ENCODE data around the gene PRM1. TPM values are rescaled to one million over a fixed set of nuclear protein-coding genes. Genes with fewer than 3 reads are reported as not detected.

PRM1 gene
- total RNA-seq, 2 experiments from 2014 or later = not detected

DNA sequence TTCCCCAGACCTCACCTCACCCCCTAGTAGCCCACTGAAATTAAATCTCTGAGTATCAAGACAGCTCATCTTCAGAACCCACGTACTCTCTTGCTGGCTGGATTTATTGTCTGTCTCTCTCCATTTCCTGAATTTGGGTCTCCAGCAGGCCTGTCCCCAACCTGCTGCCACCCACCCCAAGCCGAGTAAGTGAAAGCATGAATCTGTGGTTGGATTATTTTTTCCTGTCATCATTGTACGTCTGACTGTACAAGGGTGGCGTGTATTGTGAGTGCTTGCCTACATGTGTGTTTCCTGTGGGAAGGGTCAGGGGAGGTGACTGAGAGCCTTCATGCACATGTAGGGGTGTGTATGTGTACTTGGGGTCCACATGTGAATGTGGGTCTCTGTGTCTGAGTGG lies 17.4 kb downstream of the PRM1 start:
- peak overlapping the region; percentile 43 for H3K4me2 ChIP-seq (ENCODE audit: low read length)
- DNase-seq (ENCODE audit: low spot score) = no peak
- BruUV-seq (replicated peaks) = no TSS peak
- H3K79me2 ChIP-seq (ENCODE audit: insufficient read depth, low read depth, low read length) = no peaks in the 10 kb centered on the region
- H3K9me3 ChIP-seq (ENCODE audit: low read length) = no peaks in the 10 kb centered on the region
- intact Hi-C loops (cut with micrococcal nuclease; ENCODE audit: unreplicated experiment) = no loop called here
- CTCF ChIA-PET (ENCODE audit: unreplicated experiment) = no interaction called here
- H3K4me1 ChIP-seq (ENCODE audit: insufficient read depth, low read length, poor library complexity, severe bottlenecking) = peaks cover 25% of the 10 kb centered on the region
- H2AFZ ChIP-seq (ENCODE audit: low read length) = peak overlapping the region; percentile 84
- H3K9me2 ChIP-seq (ENCODE audit: insufficient read depth, low read length) = no peaks in the 10 kb centered on the region
- H3K4me3 ChIP-seq (ENCODE audit: low read depth, low read length, poor library complexity, severe bottlenecking) = no peak overlapping the region
- POLR2A ChIA-PET = interaction anchor here (0.6 kb wide), 2 partner anchors 31 to 107 kb away, joined by 3 to 4 read pairs; no protein-coding TSS in a partner anchor
- peak overlapping the region; percentile 3 for H3K27ac ChIP-seq (ENCODE audit: low read depth, low read length, poor library complexity, severe bottlenecking)
- no peaks in the 10 kb centered on the region for H3K36me3 ChIP-seq (ENCODE audit: insufficient read depth, low read length)
- H4K20me1 ChIP-seq (ENCODE audit: insufficient read depth, low read length) = no peaks in the 10 kb centered on the region
- TF ChIP-seq, protein P1, sequence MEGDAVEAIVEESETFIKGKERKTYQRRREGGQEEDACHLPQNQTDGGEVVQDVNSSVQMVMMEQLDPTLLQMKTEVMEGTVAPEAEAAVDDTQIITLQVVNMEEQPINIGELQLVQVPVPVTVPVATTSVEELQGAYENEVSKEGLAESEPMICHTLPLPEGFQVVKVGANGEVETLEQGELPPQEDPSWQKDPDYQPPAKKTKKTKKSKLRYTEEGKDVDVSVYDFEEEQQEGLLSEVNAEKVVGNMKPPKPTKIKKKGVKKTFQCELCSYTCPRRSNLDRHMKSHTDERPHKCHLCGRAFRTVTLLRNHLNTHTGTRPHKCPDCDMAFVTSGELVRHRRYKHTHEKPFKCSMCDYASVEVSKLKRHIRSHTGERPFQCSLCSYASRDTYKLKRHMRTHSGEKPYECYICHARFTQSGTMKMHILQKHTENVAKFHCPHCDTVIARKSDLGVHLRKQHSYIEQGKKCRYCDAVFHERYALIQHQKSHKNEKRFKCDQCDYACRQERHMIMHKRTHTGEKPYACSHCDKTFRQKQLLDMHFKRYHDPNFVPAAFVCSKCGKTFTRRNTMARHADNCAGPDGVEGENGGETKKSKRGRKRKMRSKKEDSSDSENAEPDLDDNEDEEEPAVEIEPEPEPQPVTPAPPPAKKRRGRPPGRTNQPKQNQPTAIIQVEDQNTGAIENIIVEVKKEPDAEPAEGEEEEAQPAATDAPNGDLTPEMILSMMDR (conservative IDR thresholded peaks at IDR 0.05; ENCODE audit: low read length) = no peak
- no peak for TF ChIP-seq EZH2phosphoT487 (IDR thresholded peaks at IDR 0.05; ENCODE audit: borderline replicate concordance, low read depth, low read length)

DNA sequence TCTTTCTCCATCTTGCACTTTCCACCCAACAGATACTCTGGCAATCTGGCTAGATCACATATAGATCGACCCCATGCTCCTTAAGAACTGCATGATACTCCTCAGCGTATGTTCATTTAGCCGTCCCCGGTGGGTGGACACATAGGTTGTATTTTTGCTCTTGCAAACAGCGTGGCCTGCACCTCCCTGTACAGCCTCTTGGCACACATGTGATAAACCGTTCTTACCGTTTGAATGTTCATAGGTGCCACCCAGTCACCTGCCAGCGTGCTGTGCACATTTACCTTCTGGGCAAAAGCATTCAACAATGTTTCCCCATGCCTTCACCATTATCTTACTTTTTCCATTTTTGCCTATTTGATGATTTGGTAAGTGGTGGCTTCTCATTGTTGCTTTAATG lies 18.2 kb downstream of the PRM1 start:
- CTCF ChIA-PET (ENCODE audit: unreplicated experiment) = no interaction called here
- Histone ChIP-seq H3K79me2 (ENCODE audit: insufficient read depth, low read depth, low read length) (no peaks in the 10 kb centered on the region), H3K4me3 (ENCODE audit: low read depth, low read length, poor library complexity, severe bottlenecking) (no peak overlapping the region), H3K9me2 (ENCODE audit: insufficient read depth, low read length) (no peaks in the 10 kb centered on the region), H3K9me3 (ENCODE audit: low read length) (no peaks in the 10 kb centered on the region), H3K27ac (ENCODE audit: low read depth, low read length, poor library complexity, severe bottlenecking) (no peak overlapping the region), H4K20me1 (ENCODE audit: insufficient read depth, low read length) (no peaks in the 10 kb centered on the region), H3K4me1 (ENCODE audit: insufficient read depth, low read length, poor library complexity, severe bottlenecking) (peaks cover 33% of the 10 kb centered on the region), H3K4me2 (ENCODE audit: low read length) (no peak overlapping the region), H3K36me3 (ENCODE audit: insufficient read depth, low read length) (no peaks in the 10 kb centered on the region), H2AFZ (ENCODE audit: low read length) (no peak overlapping the region)
- TF ChIP-seq EZH2phosphoT487 (IDR thresholded peaks at IDR 0.05; ENCODE audit: borderline replicate concordance, low read depth, low read length) = no peak
- TF ChIP-seq, protein P1 (conservative IDR thresholded peaks at IDR 0.05; ENCODE audit: low read length) = no peak
- POLR2A ChIA-PET = no interaction called here
- no TSS peak for BruUV-seq (replicated peaks)
- no peak for DNase-seq (ENCODE audit: low spot score)
- intact Hi-C loops (cut with micrococcal nuclease; ENCODE audit: unreplicated experiment) = no loop called here

DNA sequence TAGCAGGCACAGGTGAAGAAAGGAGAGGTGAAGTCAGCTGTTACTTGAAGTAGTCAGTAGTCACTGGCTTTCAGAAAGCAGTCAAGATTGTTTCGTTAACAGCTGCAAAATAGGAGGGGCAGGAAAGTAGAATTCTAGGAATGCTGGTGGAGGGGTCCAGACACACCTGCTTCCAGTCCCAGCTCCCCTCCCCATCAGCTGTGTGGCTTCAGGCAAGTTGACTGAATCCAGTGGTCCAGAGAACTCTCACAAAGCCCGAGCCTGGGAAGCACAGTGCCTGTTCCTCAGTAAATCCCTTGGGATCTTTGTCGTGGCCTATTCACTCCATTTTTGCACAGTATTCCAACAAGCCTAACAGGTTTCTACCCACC lies 20.5 kb downstream of the PRM1 start:
- ChIA-PET CTCF (ENCODE audit: unreplicated experiment) (interaction anchor here (0.6 kb wide), 1 partner anchor 92 kb away, joined by 3 read pairs; no protein-coding TSS in a partner anchor), POLR2A (interaction anchor here (0.5 to 2.9 kb wide), 3 partner anchors 38 to 106 kb away, joined by 3 to 11 read pairs (median 4); no protein-coding TSS in a partner anchor)
- H3K4me2 ChIP-seq (ENCODE audit: low read length) = no peak overlapping the region
- H3K36me3 ChIP-seq (ENCODE audit: insufficient read depth, low read length) = peaks cover 1% of the 10 kb centered on the region; the same call in 1 of the 2 replicates
- DNase-seq (ENCODE audit: low spot score) = no peak
- no peaks in the 10 kb centered on the region for H3K9me2 ChIP-seq (ENCODE audit: insufficient read depth, low read length)
- TF ChIP-seq, protein P1 (conservative IDR thresholded peaks at IDR 0.05; ENCODE audit: low read length) = no peak
- TF ChIP-seq EZH2phosphoT487 (IDR thresholded peaks at IDR 0.05; ENCODE audit: borderline replicate concordance, low read depth, low read length) = no peak
- H3K79me2 ChIP-seq (ENCODE audit: insufficient read depth, low read depth, low read length) = peaks cover 1% of the 10 kb centered on the region; the same call in 1 of the 2 replicates
- BruUV-seq (replicated peaks) = no TSS peak
- intact Hi-C loops (cut with micrococcal nuclease; ENCODE audit: unreplicated experiment) = no loop called here
- H3K4me3 ChIP-seq (ENCODE audit: low read depth, low read length, poor library complexity, severe bottlenecking) = no peak overlapping the region
- H3K4me1 ChIP-seq (ENCODE audit: insufficient read depth, low read length, poor library complexity, severe bottlenecking) = peaks cover 46% of the 10 kb centered on the region
- H2AFZ ChIP-seq (ENCODE audit: low read length) = no peak overlapping the region
- no peaks in the 10 kb centered on the region for H3K9me3 ChIP-seq (ENCODE audit: low read length)
- H4K20me1 ChIP-seq (ENCODE audit: insufficient read depth, low read length) = no peaks in the 10 kb centered on the region
- no peak overlapping the region for H3K27ac ChIP-seq (ENCODE audit: low read depth, low read length, poor library complexity, severe bottlenecking)

Data from OCI-LY7 (cell line).